Heart right ventricle (tissue), 16 donors: ENCODE data around the gene RAD9A. TPM values are rescaled to one million over a fixed set of nuclear protein-coding genes. Genes with fewer than 3 reads are reported as not detected.

Experiments used
- ATAC-seq, 8 donors: fragments of 200-7000 bp; cut with Tn5 transposase; one replicate each; pipeline ENCODE4 v1.9.1; 2020; ENCODE audit warnings: mild to moderate bottlenecking in 8 of 8, moderate library complexity in 8 of 8, moderate number of reproducible peaks in 1 of 8
- DNase-seq, 2 donors: peaks; one replicate each; pipeline ENCODE4 v3.0.0-alpha.2; 2020
- H3K27ac ChIP-seq, 10 donors: fragments of 200-600 bp; sonication (generic) in 2 of 10; one replicate each; pipeline versions ENCODE4 v1.5.0 to v1.8.0; 2020 to 2022; ENCODE audit warnings: mild to moderate bottlenecking in 3 of 10
- H3K27me3 ChIP-seq, 7 donors: fragments of 200-600 bp; one replicate each; pipeline ENCODE4 v1.8.0; 2021 to 2022; ENCODE audit warnings: mild to moderate bottlenecking in 2 of 7
- H3K36me3 ChIP-seq, 9 donors: fragments of 200-600 bp; sonication (generic) in 1 of 9; one replicate each; pipeline versions ENCODE4 v1.5.0 to v1.8.0; 2020 to 2022; ENCODE audit warnings: mild to moderate bottlenecking in 2 of 9
- H3K4me1 ChIP-seq, 9 donors: fragments of 200-600 bp; sonication (generic) in 1 of 9; one replicate each; pipeline versions ENCODE4 v1.5.0 to v1.8.0; 2020 to 2022; ENCODE audit warnings: mild to moderate bottlenecking in 4 of 9
- H3K4me3 ChIP-seq, 10 donors: fragments of 200-600 bp; sonication (generic) in 2 of 10; one replicate each; pipeline versions ENCODE4 v1.5.0 to v1.8.0; 2020 to 2022; ENCODE audit warnings: mild to moderate bottlenecking in 7 of 10, moderate library complexity in 2 of 10
- H3K9me3 ChIP-seq, 11 donors: fragments of 200-600 bp in 10 of 11; sonication (generic) in 2 of 11; one replicate each; pipeline versions ENCODE4 v1.5.0 to v1.8.0; 2013 to 2022; ENCODE audit warnings: mild to moderate bottlenecking in 2 of 11, control low read depth in 1 of 11, moderate library complexity in 1 of 11
- CTCF ChIP-seq, 9 donors: fragments of 200-600 bp; sonication (generic) in 2 of 9; IDR thresholded peaks; one replicate each; pipeline versions ENCODE4 v1.5.0 to v1.8.0; 2021 to 2022; ENCODE audit warnings: antibody characterized with exemption in 9 of 9, mild to moderate bottlenecking in 5 of 9, moderate library complexity in 1 of 9
- WGBS, 2 donors: extraction: QIAGEN DNeasy Blood & Tissue Kit; methylation state at CpG; one replicate each; pipeline ENCODE4 v1.1.7; 2013; ENCODE audit warnings: inconsistent platforms in 1 of 2; 5-methylcytosine and 5-hydroxymethylcytosine counted together
- intact Hi-C, 10 donors: fragments of 100-400 bp; cut with DNase I; formaldehyde crosslinking; loops; one replicate each; pipeline versions ENCODE4 v1.11.1 to v1.14.2; 2022
- polyA plus RNA-seq, 2 donors: library from polyadenylated mRNA; stranded (reverse); fragments of 200-250 nt; gene quantifications; one replicate each; pipeline ENCODE4 v1.2.3, GENCODE V29; 2013
- total RNA-seq, 10 donors: library from RNA; stranded (reverse); fragmentation: NEBNext Ultra II Directional in 3 of 10; extraction: Animal tissue kit (Norgen Biotek cat#: 25700) in 3 of 10; gene quantifications; one replicate each; pipeline versions ENCODE4 v1.2.1 to v1.2.4, GENCODE V29; 2021 to 2023
- donor health status: Arrhythmogenic right ventricular cardiomyopathy.
- donor health status: ischemic (EF 13 %, LVEDD 7.1; RV severe dilation, severe dysfunction).
- donor health status: healthy with polysubstance abuse.
- donor health status: DM: no; HTN: yes; CAD: no.
- donor health status: DM: no; HTN: no; CAD: no.
- donor health status: ischemic (EF 25% LVEDD 6.9; RV normal size, moderate dysfunction).
- donor health status: ischemic (EF 25% LVEDD 5.7; RV mildly dilated, moderate dysfunction).
- donor health status: healthy.
- donor health status: DM: yes; HTN: yes; CAD: no.
- donor health status: Ischemic cardiomyopathy.
- donor health status: ischemic (EF 35%, LVEDD 5.7; RV mildly dilated, moderate dysfunction).
- donor health status: nonischemic (EF 11% LVEDD 7.7; RV severe dilation, severe dysfunction).
- donor health status: DM: yes; HTN: yes; CAD: no.
- donor health status: PGD.
- donor health status: ischemic (EF 29% LVEDD 5.4; RV normal size, mild dysfunction).
- donor health status: nonischemic (EF 23%, LVEDD 6.1; RV moderate dilation, normal function).

RAD9A gene
- total and polyA plus RNA-seq, 12 donors = 4.8 to 15.0 (median 6.5) TPM

GRCh38 chr11:67390947-67391303 is 861 bp upstream of the RAD9A start:
- DNase-seq (no peak), ATAC-seq (peak in 1 of 8 donors; percentile 1)
- H3K4me1 ChIP-seq = peaks cover 4 to 27% (median 21%) of the 10 kb centered on the region in 9 donors
- intact Hi-C loops = loop anchor here in 2 of 10 donors (5.0 to 10.0 kb wide), 2 partner anchors 76 to 114 kb away; partner anchors contain the start of genes CDK2AP2 (in 1 of the 2), PITPNM1 (in 1 of the 2) and TMEM134 (in 1 of the 2)
- H3K4me3 ChIP-seq = peak overlapping the region; percentile 66 to 91 (median 81)
- TF ChIP-seq CTCF (IDR thresholded peaks at IDR 0.05) = no peak
- peaks cover 0 to 18% (median 0%) of the 10 kb centered on the region in 9 donors for H3K36me3 ChIP-seq
- no peaks in the 10 kb centered on the region for H3K9me3 ChIP-seq
- H3K27ac ChIP-seq = peak overlapping the region; percentile 2 to 92 (median 86)
- H3K27me3 ChIP-seq = no peaks in the 10 kb centered on the region
- WGBS, 2 donors = 10 to 11% methylated on average over 15 of the region's 15 CpGs

GRCh38 chr11:67392183-67392715 is 463 bp downstream of the RAD9A start:
- H3K9me3 ChIP-seq = no peaks in the 10 kb centered on the region
- peaks cover 4 to 31% (median 26%) of the 10 kb centered on the region in 9 donors for H3K4me1 ChIP-seq
- H3K36me3 ChIP-seq = peaks cover 0 to 31% (median 4%) of the 10 kb centered on the region in 9 donors
- DNase-seq (no peak), ATAC-seq (peak in 2 of 8 donors; percentile 0)
- intact Hi-C loops = loop anchor here in 2 of 10 donors (5.0 to 10.0 kb wide), 2 partner anchors 75 to 113 kb away; partner anchors contain the start of genes CDK2AP2 (in 1 of the 2), PITPNM1 (in 1 of the 2) and TMEM134 (in 1 of the 2)
- H3K27me3 ChIP-seq = no peaks in the 10 kb centered on the region
- peak overlapping the region; percentile 28 to 92 (median 86) for H3K27ac ChIP-seq
- TF ChIP-seq CTCF (IDR thresholded peaks at IDR 0.05) = no peak
- 8% methylated on average over 31 of the region's 31 CpGs for WGBS, 2 donors
- peak overlapping the region; percentile 66 to 91 (median 81) for H3K4me3 ChIP-seq

GRCh38 chr11:67393437-67393836 is 1.7 kb downstream of the RAD9A start:
- WGBS, 2 donors = 92 to 94% methylated on average over 18 of the region's 18 CpGs
- H3K27me3 ChIP-seq = no peaks in the 10 kb centered on the region
- no peak overlapping the region for H3K27ac ChIP-seq
- ATAC-seq (no peak), DNase-seq (no peak)
- peaks cover 0 to 43% (median 15%) of the 10 kb centered on the region in 9 donors for H3K36me3 ChIP-seq
- no peak for TF ChIP-seq CTCF (IDR thresholded peaks at IDR 0.05)
- intact Hi-C loops = loop anchor here in 2 of 10 donors (5.0 to 10.0 kb wide), 2 partner anchors 74 to 111 kb away; partner anchors contain the start of genes CDK2AP2 (in 1 of the 2), PITPNM1 (in 1 of the 2) and TMEM134 (in 1 of the 2)
- peaks cover 4 to 41% (median 36%) of the 10 kb centered on the region in 9 donors for H3K4me1 ChIP-seq
- H3K9me3 ChIP-seq = no peaks in the 10 kb centered on the region
- H3K4me3 ChIP-seq = no peak overlapping the region

- intact Hi-C loops = loop anchor here in 2 of 10 donors (5.0 to 10.0 kb wide), 2 partner anchors 73 to 111 kb away; partner anchors contain the start of genes CDK2AP2 (in 1 of the 2), PITPNM1 (in 1 of the 2) and TMEM134 (in 1 of the 2)
- Histone ChIP-seq H3K4me3 (no peak overlapping the region), H3K36me3 (peaks cover 0 to 48% (median 20%) of the 10 kb centered on the region in 9 donors), H3K27ac (no peak overlapping the region), H3K9me3 (no peaks in the 10 kb centered on the region), H3K27me3 (no peaks in the 10 kb centered on the region), H3K4me1 (peaks cover 4 to 46% (median 38%) of the 10 kb centered on the region in 9 donors)
- DNase-seq (no peak), ATAC-seq (no peak)
- 74 to 76% methylated on average over 5 of the region's 5 CpGs for WGBS, 2 donors
- TF ChIP-seq CTCF (IDR thresholded peaks at IDR 0.05) = no peak
These were observed 2.2 kb downstream of the RAD9A start for GRCh38 chr11:67393990-67394389.
